COR-L47 (cell line): ENCODE data around the gene ENO1.
"Not testable (repeated sequence)": the region's sequence is repeated elsewhere in the genome, so short reads cannot be mapped to it uniquely, and the experiment has no call there.

Source experiments
- DNase-seq: peaks from one replicate; lab custom pipeline; 2025; lab: John Stamatoyannopoulos, UW

The ENO1 gene

GRCh38 chr1:8845104-8846097, 33.1 kb downstream of the ENO1 start:
- no peak for DNase-seq

- no peak for DNase-seq
Measured at GRCh38 chr1:8844501-8845006, 33.9 kb downstream of the ENO1 start.

- no peak for DNase-seq
Measured at GRCh38 chr1:8841395-8841794, 37.1 kb downstream of the ENO1 start.

- DNase-seq, result no peak
Measured at GRCh38 chr1:8839990-8840389, 38.5 kb downstream of the ENO1 start.

- no peak for DNase-seq
Measured at GRCh38 chr1:8835941-8836643, 42.4 kb downstream of the ENO1 start.

GRCh38 chr1:8831340-8831739, 47.1 kb downstream of the ENO1 start:
- DNase-seq, result no peak

- not testable (repeated sequence) for DNase-seq
Measured at GRCh38 chr1:8830732-8831131, 47.8 kb downstream of the ENO1 start.

- no peak for DNase-seq
Measured at GRCh38 chr1:8825985-8826481, 52.5 kb downstream of the ENO1 start.

GRCh38 chr1:8823295-8823664, 55.2 kb downstream of the ENO1 start:
- DNase-seq, result no peak

- peak; percentile 89 for DNase-seq
Measured at GRCh38 chr1:8822373-8823294, 55.9 kb downstream of the ENO1 start.

GRCh38 chr1:8821084-8821483, 57.4 kb downstream of the ENO1 start:
- DNase-seq, result no peak

- DNase-seq, result not testable (repeated sequence)
Measured at GRCh38 chr1:8818789-8819188, 59.7 kb downstream of the ENO1 start.

- DNase-seq, result peak; percentile 72
Measured at GRCh38 chr1:8818325-8818775, 60.1 kb downstream of the ENO1 start.

- peak; percentile 92 for DNase-seq
Measured at GRCh38 chr1:8817412-8818324, 60.8 kb downstream of the ENO1 start, which contains the start of gene RERE. RERE (minus strand) TSS chr1:8817640.

GRCh38 chr1:8816831-8817411, 61.6 kb downstream of the ENO1 start:
- no peak for DNase-seq

GRCh38 chr1:8816264-8816663, 62.2 kb downstream of the ENO1 start:
- no peak for DNase-seq

GRCh38 chr1:8815582-8816151, 62.8 kb downstream of the ENO1 start:
- DNase-seq, result no peak

GRCh38 chr1:8814865-8815264, 63.6 kb downstream of the ENO1 start:
- DNase-seq, result no peak

GRCh38 chr1:8813991-8814390, 64.5 kb downstream of the ENO1 start:
- no peak for DNase-seq
